Stimulated activated CD4-positive, alpha-beta T cell treated with anti-CD3 and anti-CD28 coated beads, Interleukin-12 subunit alpha, Interleukin-12 subunit beta, amount 100 ng/mL, for 24 hours (primary cell): ENCODE results near the gene DOCK9.

Experiments
- DNase-seq, 2 experiments: peaks; one replicate each; pipeline ENCODE4 v3.0.0-alpha.2; 2020; ENCODE audit warnings: low read depth in 2 of 2

DOCK9 gene

DNA sequence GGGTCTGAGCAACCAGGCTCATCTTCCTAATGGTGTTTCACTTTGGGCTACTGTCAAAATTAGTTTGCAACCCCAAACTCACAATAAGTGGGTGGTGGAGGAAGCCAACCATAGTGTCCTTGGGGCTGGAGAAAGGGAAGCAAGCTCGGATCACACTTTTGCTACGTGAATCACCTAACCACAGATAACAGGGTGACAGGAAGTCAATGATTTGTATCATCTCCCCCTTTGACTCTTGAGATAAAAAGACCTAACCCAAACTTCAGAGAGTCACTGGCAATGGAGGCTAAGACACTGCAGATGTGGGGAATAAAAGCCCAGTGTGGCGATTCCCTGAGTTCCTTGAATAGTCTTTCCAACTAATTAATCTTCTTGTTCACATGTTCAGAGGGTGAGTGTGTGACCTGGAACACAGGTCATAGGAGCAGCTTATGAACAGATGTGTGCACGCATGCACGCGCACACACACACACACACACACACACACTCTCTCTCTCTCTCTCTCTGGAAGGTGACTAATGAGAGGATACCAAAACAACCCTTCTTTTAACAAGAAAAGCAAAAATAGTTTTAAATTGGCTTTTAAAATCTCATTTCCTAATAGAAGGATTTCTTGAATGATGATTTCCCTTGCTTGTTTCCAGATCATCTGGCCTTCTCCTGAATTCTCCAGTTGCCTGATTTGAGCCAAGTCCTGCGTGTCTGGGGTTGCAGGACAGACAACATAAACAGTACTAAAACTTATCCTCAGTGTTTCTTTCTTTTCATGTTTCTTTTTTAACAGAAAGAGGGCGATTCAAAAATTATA lies 21.2 kb upstream of the DOCK9 start:
- no peak for DNase-seq

DNA sequence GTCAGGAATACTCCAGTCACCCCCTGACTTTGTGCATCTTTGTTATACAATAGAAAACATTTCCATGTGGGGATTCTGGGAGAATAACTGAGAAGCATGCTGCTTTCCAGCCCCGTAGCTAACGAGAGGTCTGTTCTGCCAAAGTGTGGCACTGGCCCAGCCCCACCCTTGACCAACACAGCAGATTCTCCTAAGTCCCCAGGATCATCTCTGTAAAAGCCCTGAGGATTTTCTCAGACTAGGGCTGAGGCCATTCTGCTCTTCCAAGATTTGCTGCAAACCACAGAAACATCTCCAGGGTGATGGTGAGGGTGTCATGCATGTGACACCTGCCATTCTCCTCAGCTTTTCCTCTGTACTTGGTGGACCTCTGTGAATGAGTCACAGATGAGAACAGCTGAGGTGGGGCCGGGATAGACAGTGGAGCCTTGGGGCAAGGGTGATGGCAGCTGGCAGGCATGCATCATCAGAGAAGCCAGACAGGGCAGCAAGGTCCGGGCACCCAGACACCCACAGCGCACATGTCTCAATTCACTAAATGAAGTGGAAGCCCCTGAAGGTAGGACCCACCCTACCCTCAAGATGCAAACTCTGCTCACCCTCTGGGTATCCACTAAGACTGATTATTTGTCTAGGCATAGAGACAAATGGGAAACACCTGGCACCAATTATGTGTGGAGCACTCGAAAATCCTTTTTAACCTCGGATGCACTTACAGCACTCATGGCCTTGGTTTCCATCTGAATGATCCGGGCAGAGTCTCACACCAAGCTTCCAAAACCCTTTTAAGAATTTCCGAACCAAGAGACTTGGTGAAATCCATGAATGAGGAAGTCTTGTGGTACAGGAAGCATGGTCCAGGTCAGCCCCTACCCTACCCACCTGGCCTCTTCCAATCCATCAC lies 20.1 kb upstream of the DOCK9 start:
- peak in 1 of 2 experiments; percentile 17 for DNase-seq

DNA sequence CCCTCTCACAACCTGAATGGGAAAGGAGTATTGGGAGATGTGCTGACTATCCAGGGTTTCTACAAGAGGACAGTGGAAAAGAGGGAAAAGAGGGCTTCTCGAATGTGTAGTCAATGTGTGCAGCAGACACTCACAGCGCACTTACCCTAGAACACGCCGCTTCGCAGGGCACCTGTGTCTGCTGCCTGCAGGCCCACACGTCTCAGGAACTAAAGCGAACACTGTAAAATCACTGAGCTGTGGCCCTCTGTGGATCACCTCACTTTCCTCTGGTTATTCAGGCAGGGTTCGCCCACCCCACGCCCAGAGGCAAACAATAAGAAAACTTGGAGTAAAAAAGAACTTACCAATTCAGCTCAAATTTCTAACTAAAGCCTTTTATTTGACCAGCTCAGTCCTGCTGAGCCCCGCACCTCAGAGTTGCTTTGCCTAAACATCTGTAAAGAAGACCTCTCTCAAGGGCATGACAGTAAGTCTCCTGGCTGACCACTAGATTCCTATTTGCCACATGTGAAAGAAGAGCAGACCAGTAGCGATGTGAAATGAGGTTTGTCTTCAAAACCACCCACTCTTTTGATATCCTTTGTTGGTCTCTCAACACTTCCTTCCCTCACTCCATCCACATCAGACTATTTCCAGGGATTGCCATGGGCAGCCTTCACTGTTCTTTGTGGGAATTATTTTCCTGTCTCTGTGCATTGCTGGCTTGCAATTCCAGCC lies 19.3 kb upstream of the DOCK9 start:
- DNase-seq, result no peak

DNA sequence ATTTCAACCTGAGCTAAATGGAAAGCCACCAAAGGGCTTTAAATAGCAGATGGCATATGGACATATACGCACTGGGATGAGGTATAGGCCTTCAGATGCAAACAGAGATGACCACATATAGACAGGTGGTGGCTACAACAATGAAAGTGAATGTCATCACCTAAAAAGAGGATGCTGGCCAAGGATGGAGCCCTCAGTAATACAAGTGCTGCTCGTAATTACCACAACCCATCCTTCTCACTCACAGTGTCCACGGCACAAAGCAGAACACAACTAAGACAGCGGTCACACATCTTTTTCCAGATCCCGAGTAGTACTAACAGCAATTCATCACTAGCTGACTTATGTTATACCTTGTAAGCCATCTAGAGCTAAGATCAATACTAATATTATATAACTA lies 18.2 kb upstream of the DOCK9 start:
- DNase-seq, result no peak

DNA sequence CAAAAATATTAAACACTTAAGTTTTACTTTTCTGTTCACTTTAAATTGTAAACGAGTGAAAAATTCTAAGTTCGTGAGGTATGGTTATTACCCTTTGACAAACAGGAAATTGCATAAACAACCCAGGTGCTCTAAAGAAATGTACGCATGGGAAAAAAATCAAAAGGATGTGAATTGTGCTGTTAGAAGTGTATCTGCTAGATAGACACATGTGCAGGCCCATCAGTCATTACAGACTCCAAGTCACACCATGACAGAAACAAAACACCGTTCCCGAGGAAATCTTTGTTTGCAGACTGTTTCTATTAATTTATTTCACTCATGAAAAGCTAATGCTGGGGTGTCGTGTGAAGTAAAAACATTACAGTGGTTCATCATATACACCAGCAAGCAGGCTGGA lies 17.0 kb upstream of the DOCK9 start:
- DNase-seq, result no peak

DNA sequence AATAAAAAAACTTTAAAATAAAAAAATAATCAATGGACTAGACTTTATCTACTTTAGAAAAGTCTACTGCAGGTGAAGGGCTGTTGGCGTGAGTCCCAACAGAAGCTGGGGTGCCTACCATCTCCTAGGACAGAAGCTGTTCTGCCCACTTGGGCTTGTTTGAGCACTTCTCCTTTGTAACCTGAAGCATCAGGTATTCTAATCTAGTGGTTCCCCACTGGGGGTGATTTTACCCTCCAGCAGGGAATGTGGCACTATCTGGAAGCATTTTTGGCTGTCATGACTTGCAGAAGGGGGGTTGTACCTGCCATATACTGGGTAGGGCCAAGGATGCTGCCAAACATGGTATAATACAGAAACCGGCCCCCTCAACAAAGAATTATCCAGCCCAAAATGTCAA lies 16.2 kb upstream of the DOCK9 start:
- DNase-seq, result no peak

DNA sequence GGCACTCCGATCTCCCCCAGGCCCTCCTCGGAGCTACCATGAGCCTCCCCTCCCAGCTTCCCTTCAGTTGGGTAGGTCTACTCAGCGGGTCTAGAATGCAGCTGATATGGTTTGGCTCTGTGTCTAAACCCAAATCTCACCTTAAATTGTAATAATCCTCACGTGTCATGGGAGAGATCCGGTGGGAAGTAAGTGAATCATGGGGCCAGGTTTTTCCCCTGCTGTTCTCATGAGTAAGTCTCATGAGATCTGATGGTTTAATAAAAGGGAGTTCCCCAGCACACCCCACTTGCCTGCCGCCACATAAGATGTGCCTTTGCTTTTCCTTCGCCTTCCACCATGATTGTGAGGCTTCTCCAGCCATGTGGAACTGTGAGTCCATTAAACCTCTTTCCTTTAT lies 14.5 kb upstream of the DOCK9 start:
- no peak for DNase-seq

DNA sequence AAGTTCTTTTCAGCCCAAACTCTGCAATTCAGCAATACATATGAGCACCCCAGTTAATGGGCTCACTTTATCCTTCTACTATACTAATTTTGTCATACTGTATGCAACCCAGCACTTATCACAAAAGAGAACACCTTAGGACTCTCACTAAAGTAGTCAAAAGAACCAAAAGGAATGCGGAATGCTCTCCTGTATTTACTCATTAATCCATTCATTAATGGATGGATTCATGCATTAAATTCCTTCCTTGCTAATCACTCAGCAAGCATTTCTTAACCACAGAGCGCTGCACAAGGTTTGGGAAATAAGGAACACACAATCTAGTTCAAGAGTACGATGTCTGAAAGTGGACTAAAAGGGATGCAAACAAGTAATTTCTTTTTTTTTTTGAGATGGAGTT lies 12.8 kb upstream of the DOCK9 start:
- DNase-seq, result no peak

DNA sequence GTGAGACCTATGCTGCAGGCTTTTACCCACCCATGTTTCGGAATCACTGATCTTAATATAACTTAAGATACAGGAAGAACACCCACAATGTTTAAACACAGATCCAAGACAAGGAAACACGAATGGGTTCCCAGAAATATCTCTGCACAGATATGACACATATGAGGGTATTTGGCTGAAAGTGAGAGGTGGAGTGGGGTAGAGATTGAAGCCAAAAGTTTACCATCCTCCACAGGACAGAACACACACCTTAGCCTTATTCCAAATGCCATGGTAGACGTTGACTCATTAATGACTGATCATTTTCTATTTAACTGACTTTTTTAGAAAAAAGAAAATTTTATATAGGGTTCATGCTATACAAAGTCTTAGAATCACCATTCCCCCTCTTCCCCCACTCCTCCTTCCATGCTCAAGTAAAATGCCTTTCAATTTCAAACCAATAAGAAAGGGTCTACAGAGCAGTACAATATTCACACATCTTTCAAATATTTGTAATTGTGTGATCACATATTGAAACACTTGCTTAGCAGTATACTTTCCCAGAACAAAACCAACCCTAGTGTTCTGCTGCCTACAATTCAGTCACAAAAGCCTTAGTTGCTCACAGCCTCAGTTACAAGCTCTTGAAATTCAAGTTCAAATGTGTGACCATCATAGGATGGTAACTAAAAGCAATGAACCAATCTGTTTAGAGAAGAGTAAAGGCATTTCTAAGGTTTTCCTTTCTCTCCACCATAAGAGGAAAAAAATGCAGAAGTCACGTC lies 11.8 kb upstream of the DOCK9 start:
- DNase-seq, result no peak

DNA sequence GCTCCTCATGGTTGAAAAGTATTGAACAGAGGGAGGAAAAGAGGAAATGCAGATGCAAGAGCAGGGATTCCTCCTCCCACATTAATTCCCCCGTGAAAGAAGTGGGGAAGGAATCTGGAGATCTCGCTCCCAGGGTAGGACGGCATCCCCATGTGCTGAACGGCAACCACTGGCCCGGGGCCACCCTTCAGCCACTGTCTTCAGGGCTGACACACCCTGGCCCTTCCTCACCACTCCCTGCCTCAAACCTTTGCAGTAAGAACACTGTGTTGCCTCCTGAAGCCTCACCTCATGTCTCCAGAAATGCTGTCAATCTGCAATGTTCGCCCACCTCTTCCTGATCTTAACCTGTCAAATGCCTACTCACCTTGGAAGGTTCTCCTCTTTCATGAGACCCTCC lies 10.9 kb upstream of the DOCK9 start:
- DNase-seq, result no peak

DNA sequence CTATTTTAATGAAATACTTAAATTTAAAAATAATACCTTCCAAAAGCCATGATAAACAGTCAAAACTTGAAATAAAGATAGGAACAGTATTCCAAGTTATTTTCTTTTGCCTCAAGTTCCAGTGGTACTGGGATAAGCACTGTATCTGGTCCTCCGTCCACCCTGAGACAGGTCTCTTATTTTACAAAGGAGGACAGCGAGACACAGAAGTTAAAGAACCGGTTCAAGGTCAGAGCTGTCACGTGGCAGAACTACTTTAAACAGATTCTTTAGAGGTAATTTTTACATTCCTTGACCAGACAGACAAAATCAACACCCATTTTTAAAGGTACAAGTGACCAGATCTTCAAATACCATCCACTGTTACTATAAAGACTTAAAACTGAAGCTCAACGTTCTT lies 10.4 kb upstream of the DOCK9 start:
- DNase-seq, result no peak

DNA sequence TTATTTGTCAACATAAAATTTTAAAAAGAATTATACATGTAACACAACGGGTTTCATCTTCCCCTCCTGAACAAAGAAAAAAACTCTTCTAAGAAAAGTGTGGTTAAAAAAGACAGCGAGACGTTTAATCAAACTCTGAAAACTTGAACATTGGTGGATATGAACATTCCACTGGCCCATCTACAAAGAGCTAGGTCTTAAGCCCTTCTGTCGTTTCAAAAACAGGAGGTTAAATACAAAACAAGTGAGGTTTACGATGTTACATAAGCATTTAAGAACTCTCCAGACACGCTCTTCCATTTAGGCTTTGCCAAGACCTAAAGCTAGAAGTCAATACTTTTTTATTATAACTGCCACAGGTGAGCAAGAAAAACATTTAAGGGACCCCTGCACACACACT lies 9.4 kb upstream of the DOCK9 start:
- DNase-seq, result no peak

DNA sequence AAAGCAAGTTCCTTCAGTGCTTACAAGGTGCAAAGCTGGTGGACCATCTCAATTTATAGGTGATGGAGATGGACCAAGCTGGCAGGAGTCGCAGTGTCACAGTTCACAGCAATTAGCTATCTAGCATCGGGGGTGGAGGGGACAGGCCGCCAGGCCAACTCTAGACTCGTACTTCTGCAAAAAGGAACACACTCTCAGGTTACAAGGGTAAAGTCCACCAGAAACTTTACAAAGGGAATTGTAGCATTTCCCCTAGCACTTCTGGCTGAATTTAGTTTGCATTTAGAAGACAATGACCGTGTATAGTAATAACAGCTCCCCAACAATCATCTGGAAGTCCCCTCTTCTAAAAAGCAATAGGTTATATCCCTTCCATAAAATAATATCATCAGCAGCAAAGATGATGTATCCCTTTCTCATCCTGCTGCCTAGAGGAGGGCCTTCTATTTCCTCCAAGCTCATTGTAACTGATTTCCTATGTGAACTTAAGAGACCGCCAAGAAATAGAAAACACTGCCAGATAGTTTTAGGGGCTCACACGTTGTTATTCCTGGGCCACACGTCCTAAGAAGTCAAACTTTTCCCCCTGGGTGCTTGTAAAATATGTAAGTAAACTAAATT lies 8.5 kb upstream of the DOCK9 start:
- DNase-seq, result no peak

DNA sequence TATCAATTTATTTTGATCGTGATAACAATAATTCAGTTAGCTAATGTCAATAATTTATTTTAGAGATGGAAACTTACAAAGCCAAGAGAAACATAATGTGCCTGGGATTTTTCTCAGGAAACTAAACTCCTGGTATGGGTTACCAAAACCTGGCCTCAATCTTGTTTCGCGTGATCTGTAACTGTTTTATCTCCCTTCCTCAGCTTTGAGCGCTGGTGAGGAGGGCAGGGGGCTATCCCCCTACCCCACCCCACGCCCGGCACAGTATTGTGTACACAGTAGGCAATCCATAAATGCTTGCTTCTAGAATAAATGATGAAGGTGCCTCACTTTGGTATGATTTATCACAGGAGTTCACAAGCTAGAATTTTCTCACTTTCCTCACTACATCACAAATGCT lies 7.7 kb upstream of the DOCK9 start:
- no peak for DNase-seq

DNA sequence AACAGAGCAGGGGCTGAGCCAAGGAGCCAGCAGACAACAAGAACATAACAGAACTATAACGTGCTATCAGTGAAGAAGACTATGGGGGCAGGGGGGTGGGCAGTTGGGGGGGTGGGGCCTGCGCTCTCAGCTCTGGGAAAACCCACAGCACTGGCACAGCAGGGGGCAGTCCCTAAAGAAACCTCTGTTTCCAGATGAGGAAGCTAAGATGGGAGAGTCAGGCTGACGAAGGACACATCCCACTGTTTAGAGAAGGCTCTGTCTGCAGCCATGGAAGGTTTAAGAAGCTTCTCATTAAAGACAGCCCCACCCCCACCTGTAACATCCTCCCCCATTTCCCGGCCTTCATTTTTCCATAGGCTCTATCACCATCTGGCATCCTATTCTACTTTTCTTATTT lies 7.1 kb upstream of the DOCK9 start:
- no peak for DNase-seq

DNA sequence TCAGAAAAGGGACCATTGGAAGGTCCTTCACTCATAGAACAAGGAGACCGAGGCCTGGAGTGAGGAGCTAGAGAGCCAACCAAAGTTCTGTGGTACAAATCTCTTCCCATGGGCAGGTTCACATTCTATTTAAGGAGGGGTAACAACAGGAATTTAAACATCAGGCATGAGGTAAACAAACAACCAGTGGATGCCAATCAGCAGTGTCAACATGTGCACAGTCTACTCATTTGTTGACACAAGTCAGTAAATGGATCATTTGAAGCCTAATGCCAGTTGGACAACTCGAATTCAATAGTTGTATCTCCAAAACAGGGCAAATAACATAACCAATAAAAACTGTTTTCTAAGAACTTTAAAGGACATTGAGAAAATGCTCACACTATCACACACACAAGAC lies 6.3 kb upstream of the DOCK9 start:
- DNase-seq, result no peak

DNA sequence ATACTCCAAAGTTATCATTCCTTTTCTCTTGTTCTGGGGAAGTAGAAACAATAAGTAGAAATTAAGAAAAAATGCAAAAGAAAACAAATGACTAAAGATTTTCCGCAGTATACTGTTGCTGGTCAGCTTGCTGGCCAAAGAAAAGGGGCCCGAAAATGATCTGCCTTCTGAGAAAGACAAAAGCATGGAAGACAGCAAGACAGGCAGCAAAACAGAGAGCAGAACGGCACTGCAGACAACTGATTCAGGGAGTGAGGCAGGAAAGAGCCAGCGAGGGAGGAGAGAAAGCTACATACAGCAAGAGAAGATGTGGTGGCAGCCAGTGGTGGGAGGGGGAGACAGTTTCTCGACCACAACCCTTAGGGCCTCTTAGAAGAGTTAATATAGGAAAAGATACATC lies 5.3 kb upstream of the DOCK9 start:
- DNase-seq, result no peak

DNA sequence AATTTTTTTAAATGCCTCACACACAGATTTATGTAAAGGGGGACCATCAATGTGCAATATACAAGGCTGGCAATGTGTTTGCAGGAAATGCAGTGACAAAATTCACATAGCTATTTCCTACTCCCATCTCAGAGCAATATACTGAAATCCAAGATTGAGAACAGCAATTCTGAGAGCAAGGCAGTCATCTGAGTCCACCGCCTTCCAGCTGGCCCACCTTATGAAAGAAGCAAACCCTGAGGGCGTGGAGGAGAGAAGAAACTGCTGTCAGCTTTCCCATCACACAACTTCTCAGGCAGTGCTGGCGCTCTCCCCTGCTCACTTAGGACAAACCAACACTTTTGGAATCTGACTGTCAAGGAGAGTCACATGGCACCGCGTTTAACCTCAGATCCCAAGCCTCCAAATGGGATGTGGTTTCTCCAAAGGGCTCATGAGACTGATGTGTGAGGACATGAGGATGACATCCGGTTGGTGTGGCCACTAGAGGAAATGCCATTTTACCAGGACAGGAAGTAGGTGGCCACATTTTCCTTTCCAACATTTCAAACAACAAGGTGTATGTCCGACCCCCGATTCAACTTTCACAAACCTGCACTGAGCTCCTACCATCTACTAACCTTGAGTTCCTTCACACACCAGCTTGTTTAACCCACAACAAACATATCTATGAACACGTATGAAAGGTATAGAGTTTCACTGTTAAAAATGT lies 3.7 kb upstream of the DOCK9 start:
- no peak for DNase-seq

DNA sequence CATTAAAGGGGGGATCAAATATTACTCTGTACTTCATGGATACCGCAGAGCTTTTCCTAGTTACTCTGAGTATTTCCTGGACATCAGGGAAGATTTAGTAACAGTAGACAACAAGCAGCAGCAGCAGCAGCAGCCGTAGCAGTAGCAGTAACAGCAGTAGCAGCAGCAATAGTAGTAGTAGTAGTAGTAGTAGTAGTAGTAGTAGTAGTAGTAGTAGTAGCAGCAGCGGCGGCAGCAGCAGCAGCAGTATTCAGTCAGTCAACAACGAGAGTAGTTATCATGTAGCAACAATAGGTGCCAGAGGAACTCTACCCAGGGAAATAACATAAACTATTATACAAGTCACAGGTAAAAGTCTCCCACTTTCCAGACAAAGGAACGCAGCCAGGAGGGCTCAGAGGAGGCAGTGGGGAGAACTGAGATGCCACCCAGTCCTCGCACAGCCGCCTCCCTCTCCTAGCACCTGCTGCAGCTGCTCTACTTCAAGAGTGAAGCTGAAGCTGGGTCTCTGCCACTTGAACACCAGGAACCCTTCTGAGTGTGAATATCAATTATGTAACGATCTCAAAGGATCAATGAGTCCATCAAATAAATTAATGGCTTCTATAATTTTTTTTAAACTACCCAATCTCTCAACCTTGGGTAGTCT lies 1.3 kb upstream of the DOCK9 start:
- DNase-seq, result no peak

DNA sequence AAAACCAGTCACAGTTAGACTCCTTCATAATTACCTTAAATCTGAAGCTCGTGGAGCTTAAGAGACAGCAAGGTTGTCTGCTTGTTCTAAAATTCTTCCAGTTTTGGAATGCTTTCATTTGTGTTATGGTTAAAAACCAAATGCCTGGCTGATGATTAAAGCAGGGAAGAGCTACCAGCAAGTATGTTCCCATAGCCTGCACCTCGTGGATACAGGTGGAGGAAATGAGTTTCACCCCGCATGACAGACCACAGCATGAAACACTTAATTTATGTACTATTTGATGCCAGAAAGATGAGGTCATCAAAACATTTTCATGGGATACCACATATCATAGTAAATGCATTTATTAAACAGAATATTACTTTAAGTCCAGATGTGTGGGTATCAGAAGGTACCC lies 416 bp upstream of the DOCK9 start:
- DNase-seq, result no peak
